SH-SY5Y (cell line): Measurements from ENCODE around the gene ZCCHC17.

Source experiments
- GATA2 ChIP-seq: IDR thresholded peaks from 2 replicates; pipeline ENCODE4 v1.6.1; 2011; ENCODE audit warnings: mild to moderate bottlenecking, low read depth, low read length
- GATA3 ChIP-seq: IDR thresholded peaks from 2 replicates; pipeline ENCODE4 v1.6.1; 2011; ENCODE audit warnings: low read depth, mild to moderate bottlenecking, low read length, moderate library complexity

GRCh38 chr1:31300193-31300592 is 3.4 kb downstream of the ZCCHC17 start:
- TF ChIP-seq GATA2 (no peak), GATA3 (no peak)
